ENCODE data around the gene ST6GALNAC6. TPM values are rescaled to one million over a fixed set of nuclear protein-coding genes. Genes with fewer than 3 reads are reported as not detected.

Gene ST6GALNAC6
- total RNA-seq, 1 experiment from 2014 or later = 24.5 TPM

DNA sequence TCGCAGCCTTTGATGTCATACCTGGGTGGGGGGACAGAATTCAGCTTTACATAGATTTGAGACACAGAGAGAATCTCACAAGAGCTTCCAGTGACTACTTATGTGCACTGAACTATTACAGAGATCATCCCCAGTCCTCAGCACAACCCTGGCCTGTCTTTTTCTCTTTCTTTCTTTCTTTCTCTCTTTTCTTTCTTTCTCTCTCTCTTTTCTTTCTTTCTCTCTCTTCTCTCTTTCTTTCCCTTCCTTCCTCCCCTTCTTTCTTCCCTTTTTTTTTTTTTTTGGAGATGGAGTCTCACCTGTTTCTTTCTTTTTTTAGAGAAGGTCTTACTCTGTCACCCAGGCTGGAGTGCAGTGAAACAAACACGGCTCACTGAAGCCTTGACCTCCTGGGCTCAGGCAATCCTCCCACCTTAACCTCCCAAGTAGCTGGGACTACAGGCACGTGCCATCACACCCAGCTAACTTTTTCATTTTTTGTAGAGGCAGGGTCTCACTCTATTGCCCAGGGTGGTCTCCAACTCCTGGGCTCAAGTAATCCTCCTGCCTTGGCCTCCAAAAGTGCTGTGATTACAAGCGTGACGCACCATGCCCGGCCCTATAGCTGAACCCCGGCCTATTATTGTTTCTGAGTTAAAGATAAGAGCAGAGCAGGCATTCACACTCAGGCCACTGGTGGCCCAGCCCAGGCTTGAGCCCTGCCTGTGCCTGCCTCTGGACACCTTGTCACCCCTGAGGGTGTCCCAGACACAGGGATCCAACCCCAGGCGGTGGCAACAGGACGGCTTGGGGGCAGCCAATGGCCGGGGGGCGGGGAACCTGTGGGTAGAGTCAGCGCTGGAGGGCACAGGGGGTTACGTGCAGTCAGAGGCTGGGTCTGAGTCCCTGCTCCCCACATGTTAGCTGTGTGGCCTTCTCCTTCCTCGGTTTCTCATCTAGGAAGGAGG, 26.8 kb upstream of the ST6GALNAC6 start (continued):
- TF ChIP-seq, protein P1, sequence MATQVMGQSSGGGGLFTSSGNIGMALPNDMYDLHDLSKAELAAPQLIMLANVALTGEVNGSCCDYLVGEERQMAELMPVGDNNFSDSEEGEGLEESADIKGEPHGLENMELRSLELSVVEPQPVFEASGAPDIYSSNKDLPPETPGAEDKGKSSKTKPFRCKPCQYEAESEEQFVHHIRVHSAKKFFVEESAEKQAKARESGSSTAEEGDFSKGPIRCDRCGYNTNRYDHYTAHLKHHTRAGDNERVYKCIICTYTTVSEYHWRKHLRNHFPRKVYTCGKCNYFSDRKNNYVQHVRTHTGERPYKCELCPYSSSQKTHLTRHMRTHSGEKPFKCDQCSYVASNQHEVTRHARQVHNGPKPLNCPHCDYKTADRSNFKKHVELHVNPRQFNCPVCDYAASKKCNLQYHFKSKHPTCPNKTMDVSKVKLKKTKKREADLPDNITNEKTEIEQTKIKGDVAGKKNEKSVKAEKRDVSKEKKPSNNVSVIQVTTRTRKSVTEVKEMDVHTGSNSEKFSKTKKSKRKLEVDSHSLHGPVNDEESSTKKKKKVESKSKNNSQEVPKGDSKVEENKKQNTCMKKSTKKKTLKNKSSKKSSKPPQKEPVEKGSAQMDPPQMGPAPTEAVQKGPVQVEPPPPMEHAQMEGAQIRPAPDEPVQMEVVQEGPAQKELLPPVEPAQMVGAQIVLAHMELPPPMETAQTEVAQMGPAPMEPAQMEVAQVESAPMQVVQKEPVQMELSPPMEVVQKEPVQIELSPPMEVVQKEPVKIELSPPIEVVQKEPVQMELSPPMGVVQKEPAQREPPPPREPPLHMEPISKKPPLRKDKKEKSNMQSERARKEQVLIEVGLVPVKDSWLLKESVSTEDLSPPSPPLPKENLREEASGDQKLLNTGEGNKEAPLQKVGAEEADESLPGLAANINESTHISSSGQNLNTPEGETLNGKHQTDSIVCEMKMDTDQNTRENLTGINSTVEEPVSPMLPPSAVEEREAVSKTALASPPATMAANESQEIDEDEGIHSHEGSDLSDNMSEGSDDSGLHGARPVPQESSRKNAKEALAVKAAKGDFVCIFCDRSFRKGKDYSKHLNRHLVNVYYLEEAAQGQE (IDR thresholded peaks at IDR 0.05; ENCODE audit: low read depth) = no peak
- TF ChIP-seq EZH2 (IDR thresholded peaks at IDR 0.05) = no peak

DNA sequence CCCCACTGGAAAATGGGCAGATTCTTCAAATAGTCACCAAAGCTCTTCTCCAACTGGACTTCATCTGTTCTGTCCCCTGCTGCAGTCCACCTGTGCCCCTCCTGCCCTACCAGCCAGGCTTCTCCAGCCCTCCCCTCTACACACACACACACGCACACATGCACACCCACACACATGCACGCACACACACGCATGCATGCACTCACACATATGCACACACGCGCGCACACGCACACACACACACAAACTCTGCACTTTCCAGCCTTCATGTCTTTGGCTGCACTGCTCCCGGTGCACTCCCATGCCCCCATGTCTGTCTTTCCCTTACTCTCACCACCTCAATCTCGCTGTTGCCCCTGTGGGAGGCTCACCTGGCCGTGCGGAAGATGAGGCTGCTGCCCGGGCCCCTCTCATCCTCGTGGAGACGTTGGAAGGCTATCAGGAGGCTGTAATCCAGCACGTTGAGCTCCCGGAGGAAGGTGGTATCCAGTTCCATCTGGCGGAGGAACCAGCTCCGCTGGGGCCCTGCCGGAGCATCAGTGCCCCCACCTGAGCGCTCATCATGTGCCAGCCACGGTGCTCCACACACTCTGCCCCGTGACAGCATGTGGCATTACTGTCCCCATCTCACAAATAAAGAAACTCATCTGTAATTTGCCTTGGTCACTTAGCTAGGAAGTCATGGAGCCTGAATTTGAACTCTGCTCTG, 25.5 kb upstream of the ST6GALNAC6 start:
- ChIA-PET CTCF (no interaction called here), POLR2A (no interaction called here), RAD21 (ENCODE audit: low non-redundant PET in 1 of 2, low total read pairs in 2 of 2, uncharacterized antibody in 2 of 2, unreplicated experiment in 2 of 2) (no interaction called here)
- Histone ChIP-seq H3K4me2 (ENCODE audit: low read length) (no peak overlapping the region), H2AFZ (ENCODE audit: low read depth, low read length, poor library complexity, severe bottlenecking) (no peak overlapping the region), H3K27me3 (ENCODE audit: insufficient read depth, low read length) (no peaks in the 10 kb centered on the region), H3K36me3 (ENCODE audit: control insufficient read depth in 1 of 2, insufficient read depth in 2 of 2, low read length in 2 of 2) (no peaks in the 10 kb centered on the region), H3K4me1 (ENCODE audit: control insufficient read depth in 1 of 2, insufficient read depth in 2 of 2, low read length in 2 of 2) (peaks cover 43 to 82% of the 10 kb centered on the region in 2 experiments), H3K9ac (ENCODE audit: low read length) (no peak overlapping the region), H3K4me3 (replicated peaks in 1 of 2; ENCODE audit: low read depth in 1 of 2, low read length in 2 of 2) (no peak overlapping the region), H3K9me3 (ENCODE audit: control insufficient read depth in 1 of 2, insufficient read depth in 1 of 2, low read depth in 1 of 2, low read length in 2 of 2) (no peaks in the 10 kb centered on the region), H3K27ac (ENCODE audit: low read depth, low read length) (no peak overlapping the region; the same call in 1 of the 2 replicates), H3K9me2 (ENCODE audit: insufficient read depth) (no peaks in the 10 kb centered on the region), H4K20me1 (ENCODE audit: insufficient read depth) (no peaks in the 10 kb centered on the region), H3K79me2 (ENCODE audit: insufficient read depth, low read length) (no peaks in the 10 kb centered on the region)
- DNase-seq (ENCODE audit: low read depth, low spot score) = no peak
- TF ChIP-seq RAD21 (IDR thresholded peaks at IDR 0.05; ENCODE audit: low read depth) (no peak), TCF7L2 (IDR thresholded peaks at IDR 0.05; ENCODE audit: borderline replicate concordance, extremely low read depth, insufficient read depth, insufficient read length) (no peak), CEBPB (IDR thresholded peaks at IDR 0.05; ENCODE audit: low read depth) (no peak), ZNF274 (IDR thresholded peaks at IDR 0.05; ENCODE audit: low read depth, low read length) (no peak), ZFX (IDR thresholded peaks at IDR 0.05) (no peak), POLR2A (IDR thresholded peaks at IDR 0.05; ENCODE audit: borderline replicate concordance, extremely low read depth, insufficient read depth, insufficient read length) (no peak), JUND (IDR thresholded peaks at IDR 0.05) (no peak), SIN3A (IDR thresholded peaks at IDR 0.05; ENCODE audit: low read depth) (no peak), ELF1 (IDR thresholded peaks at IDR 0.05; ENCODE audit: borderline replicate concordance, low read depth) (no peak)
- no TSS peak for BruUV-seq (replicated peaks)
- intact Hi-C loops (cut with micrococcal nuclease) = loop anchor here (5.0 kb wide), 1 partner anchor 112 kb away; no protein-coding TSS in a partner anchor
- no peak for ATAC-seq
